Activated naive CD8-positive, alpha-beta T cell treated with anti-CD3 and anti-CD28 coated beads, Interleukin-2, amount 50 U/mL, for 24 hours (primary cell): ENCODE data around the gene GPRIN2.
"Not testable (repeated sequence)": the region's sequence is repeated elsewhere in the genome, so short reads cannot be mapped to it uniquely, and the experiment has no call there.

ENCODE experiments used
- ATAC-seq: fragments of 150-1000 bp; cut with Tn5 transposase; one replicate; pipeline ENCODE4 v1.10.0; 2021
- DNase-seq: peaks from one replicate; pipeline ENCODE4 v3.0.0; 2021
- H3K27ac Mint-ChIP-seq: one replicate; pipeline ENCODE4 v1.8.0; 2021; ENCODE audit warnings: mild to moderate bottlenecking, mixed read lengths
- H3K27me3 Mint-ChIP-seq: one replicate; pipeline ENCODE4 v1.8.0; 2021; ENCODE audit warnings: mixed read lengths
- H3K36me3 Mint-ChIP-seq: one replicate; pipeline ENCODE4 v1.8.0; 2021; ENCODE audit warnings: low read depth, mixed read lengths
- H3K4me1 Mint-ChIP-seq: one replicate; pipeline ENCODE4 v1.8.0; 2021; ENCODE audit warnings: mixed read lengths
- H3K4me3 Mint-ChIP-seq: one replicate; pipeline ENCODE4 v1.8.0; 2021; ENCODE audit warnings: mild to moderate bottlenecking, moderate library complexity, mixed read lengths
- H3K9me3 Mint-ChIP-seq: one replicate; pipeline ENCODE4 v1.8.0; 2021; ENCODE audit warnings: mixed read lengths

GPRIN2 gene

DNA sequence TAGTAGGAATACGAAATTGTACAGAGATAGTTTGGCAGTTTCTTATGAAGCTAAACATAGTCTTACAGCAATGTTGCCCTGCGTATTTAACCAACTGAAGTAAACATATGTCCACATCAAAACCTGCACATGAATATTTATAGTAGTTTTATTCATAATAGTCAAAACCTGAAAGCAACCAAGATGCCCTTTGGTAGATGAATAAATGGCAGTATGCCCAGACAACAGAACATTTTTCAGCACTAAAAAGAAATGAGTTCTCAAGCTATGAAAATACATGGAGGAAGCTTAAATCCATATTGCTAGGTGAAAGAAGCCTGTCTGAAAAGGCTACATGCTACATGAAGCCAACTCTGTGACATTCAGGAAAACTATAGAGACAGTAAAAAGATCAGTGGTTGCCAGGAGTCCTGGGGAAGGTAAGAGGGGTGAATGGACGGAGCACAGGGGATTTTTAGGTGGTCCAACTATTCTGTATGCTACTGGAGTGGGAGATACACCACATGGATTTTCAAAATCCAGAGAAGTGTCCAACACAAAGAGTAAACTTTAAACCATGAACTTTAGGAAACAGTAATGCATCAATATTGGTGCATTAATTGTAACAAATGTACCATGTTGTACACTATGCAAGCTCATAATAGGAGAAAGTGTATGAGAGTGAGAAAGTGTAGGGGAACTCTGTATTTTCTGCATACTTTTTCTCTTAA, 17.6 kb downstream of the GPRIN2 start:
- Mint-ChIP-seq H3K4me3 (no peak overlapping the region), H3K9me3 (no peaks in the 10 kb centered on the region), H3K27ac (no peak overlapping the region), H3K27me3 (peaks cover 59% of the 10 kb centered on the region), H3K4me1 (peaks cover 6% of the 10 kb centered on the region), H3K36me3 (no peaks in the 10 kb centered on the region)
- ATAC-seq (no peak), DNase-seq (no peak)

DNA sequence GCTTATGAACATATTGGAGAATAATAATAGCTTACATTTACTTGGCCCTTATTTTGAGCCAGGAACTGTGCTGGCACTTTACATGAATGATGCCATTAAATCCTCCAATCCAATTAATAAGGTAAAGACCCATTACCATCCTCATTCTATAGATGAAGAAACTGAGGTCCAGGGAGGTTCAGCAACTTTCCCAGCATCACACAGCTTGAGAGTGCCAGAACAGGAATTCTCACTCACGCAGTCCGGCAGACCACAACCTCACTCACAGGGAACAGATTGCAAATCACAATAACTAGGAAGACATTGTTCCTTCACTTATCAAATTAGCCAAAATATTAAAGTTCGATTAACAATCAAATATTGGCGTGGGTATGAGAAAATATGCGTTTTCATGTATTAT, 18.3 kb downstream of the GPRIN2 start:
- H3K4me3 Mint-ChIP-seq: no peak overlapping the region
- no peak for DNase-seq
- no peaks in the 10 kb centered on the region for H3K36me3 Mint-ChIP-seq
- H3K27ac Mint-ChIP-seq: no peak overlapping the region
- peaks cover 54% of the 10 kb centered on the region for H3K27me3 Mint-ChIP-seq
- no peaks in the 10 kb centered on the region for H3K9me3 Mint-ChIP-seq
- no peak for ATAC-seq
- peaks cover 6% of the 10 kb centered on the region for H3K4me1 Mint-ChIP-seq

DNA sequence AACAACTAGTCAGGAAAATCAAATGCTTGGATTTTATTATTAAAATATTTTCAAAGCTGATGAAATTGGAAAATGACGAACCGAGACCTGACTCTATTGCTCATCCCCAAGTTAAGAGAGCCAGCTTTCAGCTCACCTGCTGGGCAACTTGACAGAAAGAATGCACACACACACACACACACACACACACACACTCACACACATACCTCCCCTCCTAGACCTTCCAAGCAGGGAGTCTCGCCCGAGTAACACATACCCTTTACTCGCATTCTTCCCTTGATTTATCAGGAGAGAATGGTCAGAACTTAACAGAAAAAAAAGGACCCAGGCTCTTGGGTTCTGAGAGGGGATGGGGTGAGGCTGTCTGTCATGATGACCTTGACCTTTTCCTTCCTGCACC, 19.1 kb downstream of the GPRIN2 start:
- H3K9me3 Mint-ChIP-seq: no peaks in the 10 kb centered on the region
- no peak overlapping the region for H3K4me3 Mint-ChIP-seq
- DNase-seq (no peak), ATAC-seq (no peak)
- no peaks in the 10 kb centered on the region for H3K36me3 Mint-ChIP-seq
- peaks cover 47% of the 10 kb centered on the region for H3K27me3 Mint-ChIP-seq
- no peak overlapping the region for H3K27ac Mint-ChIP-seq
- peaks cover 6% of the 10 kb centered on the region for H3K4me1 Mint-ChIP-seq

DNA sequence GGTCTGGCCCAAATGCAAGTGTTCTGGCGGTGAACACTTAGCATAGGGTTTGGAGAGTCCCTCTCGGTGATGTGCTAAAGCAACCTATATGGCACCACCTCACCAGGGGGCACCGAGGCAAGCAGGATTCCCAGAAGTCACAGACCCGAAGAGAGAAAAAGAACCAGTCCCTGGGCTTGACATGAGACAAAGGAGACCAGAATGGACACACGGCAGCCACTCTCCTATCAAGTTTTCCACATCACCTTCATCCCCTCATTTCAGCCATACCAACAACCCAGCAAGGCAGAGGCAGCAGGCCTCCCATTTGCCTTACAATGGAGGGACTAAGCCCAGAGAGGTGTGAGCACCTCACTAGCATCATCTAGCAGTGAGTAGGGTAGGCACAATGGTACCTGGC, 19.7 kb downstream of the GPRIN2 start:
- Mint-ChIP-seq H3K27ac (no peak overlapping the region), H3K36me3 (no peaks in the 10 kb centered on the region)

DNA sequence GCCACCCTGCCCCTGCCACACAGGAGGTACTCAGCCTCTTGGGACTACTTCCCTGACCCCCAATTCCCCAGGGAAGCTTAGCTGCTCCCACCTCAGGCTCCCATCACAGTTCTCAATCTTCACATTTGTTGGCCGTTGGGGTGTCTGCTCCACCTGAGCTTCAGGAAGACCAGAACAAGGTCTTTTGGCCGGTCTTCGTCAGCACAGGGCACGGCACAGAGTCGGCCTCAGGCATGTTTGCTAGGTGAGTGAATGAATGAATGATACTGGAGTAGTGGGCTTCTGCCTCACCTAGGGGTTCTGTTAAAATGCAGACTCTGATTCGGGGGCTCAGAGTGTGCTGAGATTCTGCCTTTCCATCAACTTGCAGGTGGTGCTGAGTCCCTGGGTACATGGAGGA, 20.3 kb downstream of the GPRIN2 start:
- no peaks in the 10 kb centered on the region for H3K9me3 Mint-ChIP-seq
- H3K27me3 Mint-ChIP-seq: peaks cover 40% of the 10 kb centered on the region

More for the DNA sequence above, 19.7 kb downstream of the GPRIN2 start:
- H3K27me3 Mint-ChIP-seq: peaks cover 42% of the 10 kb centered on the region
- no peaks in the 10 kb centered on the region for H3K9me3 Mint-ChIP-seq
- no peak overlapping the region for H3K4me3 Mint-ChIP-seq
- no peak for DNase-seq
- peak; percentile 33 for ATAC-seq
- H3K4me1 Mint-ChIP-seq: peaks cover 6% of the 10 kb centered on the region

DNA sequence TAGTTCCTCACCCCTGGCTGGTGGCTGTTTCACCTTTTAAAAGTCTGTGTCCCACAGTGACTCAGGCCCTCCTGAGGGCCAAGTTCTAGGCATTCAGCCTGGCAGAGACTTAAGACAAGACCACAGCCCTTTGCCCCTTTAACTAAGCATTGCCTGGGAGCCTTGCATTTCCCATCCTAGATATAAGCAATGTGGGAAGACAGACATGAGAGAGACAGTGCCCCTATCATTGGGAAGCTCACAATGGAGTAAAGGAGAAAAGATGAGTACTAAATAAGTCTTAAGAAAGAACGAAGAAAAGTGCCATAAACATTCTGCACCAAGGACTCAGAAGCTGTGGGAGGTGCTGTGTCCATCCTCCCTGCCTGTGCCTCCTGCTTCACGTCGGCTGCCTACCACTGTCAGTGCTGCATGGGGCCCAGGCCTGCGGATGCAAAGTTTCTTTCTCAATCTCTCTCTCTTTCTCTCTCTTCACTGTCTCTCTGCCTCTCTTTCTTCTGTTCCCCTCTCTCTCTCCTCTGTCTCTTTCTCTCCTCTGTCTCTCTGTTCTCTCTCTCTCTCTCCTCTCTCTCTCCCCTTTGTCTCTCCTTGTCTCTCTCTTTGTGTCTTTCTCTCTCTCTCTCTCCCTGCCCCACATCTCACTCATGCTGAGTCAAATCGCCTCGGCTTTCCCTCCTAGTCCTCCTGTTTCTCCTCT, 21.5 kb downstream of the GPRIN2 start:
- Mint-ChIP-seq H3K4me1 (no peaks in the 10 kb centered on the region), H3K27ac (no peak overlapping the region), H3K27me3 (peaks cover 32% of the 10 kb centered on the region), H3K9me3 (no peaks in the 10 kb centered on the region), H3K36me3 (no peaks in the 10 kb centered on the region), H3K4me3 (no peak overlapping the region)
- DNase-seq: no peak
- no peak for ATAC-seq

More for the DNA sequence above, 20.3 kb downstream of the GPRIN2 start:
- DNase-seq (no peak), ATAC-seq (no peak)
- Mint-ChIP-seq H3K36me3 (no peaks in the 10 kb centered on the region), H3K4me3 (no peak overlapping the region), H3K27ac (no peak overlapping the region), H3K4me1 (peaks cover 6% of the 10 kb centered on the region)

DNA sequence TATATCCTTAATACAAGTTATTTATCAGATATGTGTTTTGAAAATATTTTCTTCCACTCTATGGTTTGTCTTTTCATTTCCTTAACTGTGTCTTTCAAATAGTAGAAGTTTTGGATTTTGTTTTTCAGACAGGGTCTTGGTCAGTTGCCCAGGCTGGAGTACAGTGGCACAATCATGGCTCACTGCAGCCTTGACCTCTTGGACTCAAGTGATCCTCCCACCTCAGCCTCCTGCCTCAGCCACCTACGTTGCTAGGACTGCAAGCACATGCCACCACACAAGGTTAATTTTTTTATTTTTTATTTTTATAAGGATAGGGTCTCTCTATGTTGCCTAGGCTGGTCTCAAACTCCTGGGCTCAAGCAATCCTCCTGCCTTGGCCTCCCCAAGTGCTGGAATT, 24.2 kb downstream of the GPRIN2 start:
- H3K4me3 Mint-ChIP-seq: not testable (repeated sequence)

DNA sequence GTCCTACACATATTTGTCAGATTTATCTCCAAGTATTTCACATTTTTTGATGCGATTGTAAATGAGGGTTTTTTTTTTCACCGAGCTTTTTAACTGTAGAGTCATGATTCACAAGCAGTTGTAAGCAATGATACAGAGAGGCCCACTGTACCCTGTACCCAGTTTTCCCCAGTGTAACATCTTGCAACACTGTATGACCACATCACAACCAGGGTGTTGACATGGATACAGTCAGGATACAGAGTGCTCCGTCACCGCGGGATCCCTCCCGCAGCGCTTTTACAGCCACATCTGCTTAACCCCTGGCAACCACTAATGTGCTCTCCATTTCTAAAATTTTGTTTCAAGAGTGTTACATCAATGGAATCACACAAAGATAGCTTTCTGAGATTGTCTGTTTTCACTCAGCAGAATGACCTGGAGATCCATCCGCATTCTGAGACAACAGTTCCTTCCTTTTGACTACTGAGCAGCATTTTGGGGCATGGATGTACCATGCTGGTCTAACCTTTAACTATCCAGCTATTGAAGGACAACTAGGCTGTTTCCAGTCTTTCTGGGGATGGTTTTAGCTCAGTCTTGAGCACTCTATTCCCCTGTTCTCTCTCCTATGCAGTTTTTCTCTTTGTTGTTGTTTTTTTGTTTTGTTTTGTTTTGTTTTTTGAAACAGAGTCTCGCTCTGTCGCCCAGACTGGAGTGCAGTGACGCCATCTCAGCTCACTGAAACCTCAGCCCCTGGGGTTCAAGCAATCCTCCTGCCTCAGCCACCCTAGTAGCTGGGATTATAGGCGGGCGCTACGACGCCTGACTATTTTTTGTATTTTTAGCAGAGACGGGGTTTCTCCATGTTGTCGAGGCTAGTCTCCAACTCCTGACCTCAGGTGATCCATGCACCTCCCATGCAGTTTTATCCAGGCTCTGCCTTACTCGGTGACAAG, 25.9 kb downstream of the GPRIN2 start:
- no peaks in the 10 kb centered on the region for H3K9me3 Mint-ChIP-seq
- no peaks in the 10 kb centered on the region for H3K36me3 Mint-ChIP-seq
- DNase-seq (no peak), ATAC-seq (no peak)
- no peaks in the 10 kb centered on the region for H3K4me1 Mint-ChIP-seq
- no peak overlapping the region for H3K27ac Mint-ChIP-seq
- peaks cover 3% of the 10 kb centered on the region for H3K27me3 Mint-ChIP-seq
- H3K4me3 Mint-ChIP-seq: no peak overlapping the region

More for the DNA sequence above, 24.2 kb downstream of the GPRIN2 start:
- ATAC-seq, H3K36me3 Mint-ChIP-seq, H3K27ac Mint-ChIP-seq, H3K9me3 Mint-ChIP-seq, DNase-seq, H3K4me1 Mint-ChIP-seq: not testable (repeated sequence)
- H3K27me3 Mint-ChIP-seq: peaks cover 12% of the 10 kb centered on the region

DNA sequence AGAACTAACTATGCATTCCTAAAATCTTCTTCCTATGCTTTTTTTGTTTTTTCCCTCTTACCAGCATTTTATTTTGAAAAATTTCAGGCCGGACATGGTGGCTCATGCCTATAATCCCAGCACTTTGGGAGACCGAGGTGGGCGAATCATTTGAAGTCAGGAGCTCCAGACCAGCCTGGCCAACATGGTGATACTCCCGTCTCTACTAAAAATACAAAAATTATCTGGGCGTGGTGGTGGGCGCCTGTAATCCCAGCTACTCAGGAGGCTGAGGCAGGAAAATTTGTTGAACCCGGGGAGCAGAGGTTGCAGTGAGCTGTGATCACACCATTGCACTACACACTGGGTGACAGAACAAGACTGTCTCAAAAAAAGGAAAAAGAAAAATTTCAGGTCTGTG, 26.7 kb downstream of the GPRIN2 start:
- not testable (repeated sequence) for H3K4me1 Mint-ChIP-seq, H3K9me3 Mint-ChIP-seq, ATAC-seq, H3K4me3 Mint-ChIP-seq, H3K36me3 Mint-ChIP-seq, H3K27me3 Mint-ChIP-seq, DNase-seq, H3K27ac Mint-ChIP-seq

DNA sequence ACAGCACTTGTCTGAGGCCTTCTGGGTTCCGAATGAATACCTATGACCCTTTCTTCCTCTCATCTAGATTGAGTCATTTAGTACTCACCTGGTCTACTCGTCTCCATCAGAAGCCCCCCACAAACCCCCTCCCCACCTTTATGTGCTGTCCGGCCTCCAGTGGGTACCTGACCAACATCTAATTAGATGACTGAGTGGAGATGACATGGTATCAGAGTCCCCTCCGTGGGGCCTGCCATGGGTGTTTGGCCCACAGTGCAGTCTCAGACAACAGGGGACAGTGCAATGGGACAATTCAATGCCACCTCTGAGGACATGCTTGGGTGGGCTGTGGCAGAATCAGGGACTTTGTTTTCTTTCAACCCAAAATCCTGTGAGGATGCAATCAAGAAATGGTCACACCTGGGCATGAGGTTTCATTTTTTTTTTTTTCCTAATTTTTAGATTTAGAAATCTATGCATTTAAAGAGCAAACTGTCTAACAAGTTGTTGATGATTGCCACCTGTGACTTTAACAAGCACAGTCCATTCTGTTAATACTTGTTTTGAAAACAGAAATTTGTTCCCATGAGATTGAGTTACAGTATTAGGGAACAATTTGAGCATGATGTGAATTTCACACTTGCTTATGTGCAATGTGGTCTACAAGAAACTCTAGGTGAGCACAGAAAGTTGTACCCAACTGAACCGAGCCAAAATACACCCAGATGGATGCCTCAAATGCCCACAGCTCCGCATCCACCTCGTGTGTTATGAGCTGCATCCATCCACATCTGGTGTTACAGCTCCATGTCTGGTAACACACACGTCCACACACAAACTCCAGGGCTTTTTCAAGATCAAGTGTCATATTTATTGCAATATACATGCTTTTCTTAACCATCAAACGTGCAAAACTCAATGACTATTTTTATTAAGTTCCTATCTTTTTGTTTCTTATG, 27.5 kb downstream of the GPRIN2 start:
- no peak for ATAC-seq

DNA sequence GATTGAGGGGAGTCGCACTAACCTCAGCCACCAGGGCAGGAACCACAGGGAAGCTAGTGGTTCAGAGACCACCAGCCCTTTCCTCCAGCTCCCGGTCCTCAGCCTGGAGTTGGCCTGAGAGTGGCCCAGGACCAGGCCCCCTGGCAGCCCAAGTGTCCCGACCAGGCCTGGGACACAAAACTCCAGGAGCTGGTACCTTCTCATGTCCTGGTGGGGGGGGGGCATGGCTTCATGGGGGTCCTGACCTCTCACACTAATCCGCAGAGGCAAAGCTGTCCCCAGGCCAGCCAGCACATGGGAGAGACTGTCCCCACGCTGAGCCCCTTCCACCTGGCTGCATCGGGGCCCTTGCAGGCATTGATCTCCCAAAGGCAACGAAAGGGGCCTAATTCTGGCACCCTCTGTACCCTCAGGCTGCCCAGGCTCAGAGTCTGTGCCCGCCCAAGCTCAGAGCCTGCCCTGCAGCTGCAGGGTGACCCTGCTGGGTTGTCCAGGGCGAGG, 28.2 kb downstream of the GPRIN2 start:
- Mint-ChIP-seq H3K4me3 (no peak overlapping the region), H3K27me3 (peaks cover 3% of the 10 kb centered on the region), H3K27ac (no peak overlapping the region), H3K9me3 (no peaks in the 10 kb centered on the region), H3K4me1 (no peaks in the 10 kb centered on the region), H3K36me3 (no peaks in the 10 kb centered on the region)
- DNase-seq (no peak), ATAC-seq (peak; percentile 16)

More for the DNA sequence above, 27.5 kb downstream of the GPRIN2 start:
- H3K4me3 Mint-ChIP-seq: no peak overlapping the region
- H3K27me3 Mint-ChIP-seq: peaks cover 3% of the 10 kb centered on the region
- H3K27ac Mint-ChIP-seq: no peak overlapping the region
- DNase-seq: no peak
- no peaks in the 10 kb centered on the region for H3K36me3 Mint-ChIP-seq
- no peaks in the 10 kb centered on the region for H3K9me3 Mint-ChIP-seq
- no peaks in the 10 kb centered on the region for H3K4me1 Mint-ChIP-seq

DNA sequence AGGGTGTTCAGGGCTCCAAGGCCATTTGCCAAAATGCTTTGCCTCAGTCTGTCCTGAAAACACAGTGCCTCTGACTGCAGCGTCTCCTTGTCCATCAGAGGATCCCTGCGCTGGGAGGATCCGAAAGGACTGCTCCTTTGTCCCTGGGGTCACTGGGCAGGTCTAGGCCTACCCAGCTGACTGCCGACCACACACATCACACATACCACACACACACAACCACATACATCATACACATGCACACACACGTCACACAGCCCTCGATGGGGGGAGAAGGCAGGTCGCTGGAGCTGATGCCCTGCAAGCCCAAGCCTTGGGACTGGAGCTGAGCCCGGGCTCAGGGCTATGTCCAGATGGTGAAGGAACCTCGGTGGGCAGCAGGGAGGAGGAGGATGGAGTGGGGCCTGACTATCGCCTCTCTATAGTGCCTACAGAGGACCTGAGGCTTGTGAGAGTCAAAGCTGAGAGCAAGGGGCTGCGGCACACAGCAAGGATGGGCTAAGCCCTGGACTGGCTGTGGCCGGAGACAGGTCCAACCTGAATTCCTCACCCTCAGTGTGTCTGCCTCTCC, 29.1 kb downstream of the GPRIN2 start:
- DNase-seq (no peak), ATAC-seq (peak; percentile 5)
- Mint-ChIP-seq H3K4me1 (no peaks in the 10 kb centered on the region), H3K27ac (no peak overlapping the region), H3K27me3 (peaks cover 3% of the 10 kb centered on the region), H3K36me3 (no peaks in the 10 kb centered on the region), H3K4me3 (no peak overlapping the region), H3K9me3 (no peaks in the 10 kb centered on the region)

DNA sequence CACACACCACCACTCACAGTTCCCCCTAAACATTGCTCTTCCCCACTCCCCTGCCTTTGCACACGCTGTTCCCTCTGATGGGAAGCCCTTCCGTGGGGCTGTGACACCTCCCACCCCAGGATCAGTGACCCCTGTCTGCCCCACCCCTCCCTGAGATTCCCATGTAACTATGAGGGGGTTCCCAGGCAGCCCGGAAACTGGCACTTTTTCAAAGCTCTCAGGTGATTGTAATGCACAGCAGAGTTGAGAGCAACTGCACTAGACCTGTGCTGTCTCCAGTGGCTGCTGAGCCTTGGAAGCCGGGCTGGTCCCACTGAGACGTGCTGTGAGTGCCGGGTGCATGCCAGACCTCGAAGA, 29.8 kb downstream of the GPRIN2 start:
- Mint-ChIP-seq H3K9me3 (no peaks in the 10 kb centered on the region), H3K4me1 (no peaks in the 10 kb centered on the region), H3K27ac (no peak overlapping the region), H3K36me3 (no peaks in the 10 kb centered on the region), H3K4me3 (no peak overlapping the region), H3K27me3 (peaks cover 3% of the 10 kb centered on the region)
- DNase-seq: no peak
- ATAC-seq: no peak
